Osteocyte (in vitro differentiated cells): Measurements from ENCODE around the gene DENND10. TPM values are rescaled to one million over a fixed set of nuclear protein-coding genes. Genes with fewer than 3 reads are reported as not detected.

Experiments
- DNase-seq: peaks from one replicate; pipeline ENCODE4 v3.0.0; 2021; ENCODE audit warnings: mixed read lengths; ENCODE audit not compliant: unreplicated experiment; ENCODE audit errors: extremely low spot score
- H3K27ac Mint-ChIP-seq: one replicate; pipeline ENCODE4 v1.8.0; 2021; ENCODE audit warnings: mild to moderate bottlenecking, mixed read lengths; ENCODE audit not compliant: unreplicated experiment
- H3K27me3 Mint-ChIP-seq: one replicate; pipeline ENCODE4 v1.8.0; 2021; ENCODE audit warnings: mixed read lengths; ENCODE audit not compliant: unreplicated experiment
- H3K36me3 Mint-ChIP-seq: one replicate; pipeline ENCODE4 v1.8.0; 2021; ENCODE audit warnings: mixed read lengths; ENCODE audit not compliant: unreplicated experiment
- H3K4me1 Mint-ChIP-seq: one replicate; pipeline ENCODE4 v1.8.0; 2021; ENCODE audit warnings: mixed read lengths; ENCODE audit not compliant: unreplicated experiment
- H3K4me3 Mint-ChIP-seq: one replicate; pipeline ENCODE4 v1.8.0; 2021; ENCODE audit warnings: mild to moderate bottlenecking, moderate library complexity, mixed read lengths; ENCODE audit not compliant: unreplicated experiment
- H3K9me3 Mint-ChIP-seq: one replicate; pipeline ENCODE4 v1.8.0; 2021; ENCODE audit warnings: mixed read lengths; ENCODE audit not compliant: unreplicated experiment
- CTCF ChIP-seq: fragments of 200-600 bp; sonication (generic); IDR thresholded peaks from 2 replicates; pipeline ENCODE4 v1.5.0; 2021; ENCODE audit warnings: antibody characterized with exemption, mild to moderate bottlenecking, moderate library complexity
- total RNA-seq: library from RNA; stranded (reverse); gene quantifications from 2 replicates; pipeline ENCODE4 v1.2.1, GENCODE V29; 2021

DENND10 gene
- total RNA-seq, 1 donor from 2014 or later, result 43.1 TPM

- Mint-ChIP-seq H3K4me1 (peaks cover 38% of the 10 kb centered on the region), H3K27me3 (no peaks in the 10 kb centered on the region), H3K36me3 (no peaks in the 10 kb centered on the region), H3K4me3 (peak overlapping the region; percentile 92), H3K9me3 (no peaks in the 10 kb centered on the region), H3K27ac (peak overlapping the region; percentile 98)
- DNase-seq, result peak; percentile 92
- no peak for TF ChIP-seq CTCF
Measured at GRCh38 chr10:119079599-119080520, 24.1 kb upstream of the DENND10 start.

DNA sequence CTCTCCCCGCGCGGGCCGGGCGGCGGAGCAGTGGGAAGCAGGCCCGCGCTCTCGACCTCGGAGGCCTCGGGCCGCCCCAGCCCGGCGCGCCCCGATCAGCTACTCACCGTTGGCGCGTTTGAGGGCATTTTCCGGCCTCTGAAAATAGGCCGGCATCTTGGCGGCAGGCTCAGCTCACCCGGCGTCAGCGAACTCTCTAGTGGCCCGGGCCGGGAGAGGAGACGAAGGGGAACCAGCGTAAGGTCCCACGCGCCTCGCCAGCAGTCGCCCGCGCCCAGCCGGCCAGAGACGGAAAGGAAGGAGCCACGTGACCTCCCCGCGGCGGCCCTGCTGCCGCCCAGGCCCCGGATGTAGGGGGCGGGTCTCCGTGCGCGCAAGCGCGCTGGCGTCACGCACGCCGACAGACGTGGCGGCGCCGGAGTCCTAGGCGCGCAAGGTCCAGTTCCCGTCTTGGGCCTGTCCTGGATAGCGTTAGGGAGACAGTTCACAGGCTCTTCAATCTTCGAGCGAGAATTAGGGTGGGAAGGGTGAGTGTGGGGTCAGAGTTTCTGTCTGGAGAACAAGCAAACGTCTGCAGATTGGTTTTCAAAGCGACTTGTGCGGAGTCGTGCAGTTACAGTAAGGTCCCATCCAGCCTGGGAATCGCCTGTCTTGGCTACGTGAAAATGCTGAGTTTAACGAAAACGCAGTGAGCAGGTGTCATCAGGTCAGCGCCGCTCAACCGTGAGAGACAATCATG is 23.2 kb upstream of the DENND10 start, which contains the start of gene EIF3A:
EIF3A (minus strand) TSS at position 297 of the 739 bp plus-strand sequence; CDS start at position 156, 141 bp downstream.
- H3K4me1 Mint-ChIP-seq, result peaks cover 33% of the 10 kb centered on the region
- no peaks in the 10 kb centered on the region for H3K27me3 Mint-ChIP-seq
- peak within 1 kb of the TSS; percentile 92 for H3K4me3 Mint-ChIP-seq
- peak; percentile 98 for DNase-seq
- H3K27ac Mint-ChIP-seq, result peak within 1 kb of the TSS; percentile 98
- no peak for TF ChIP-seq CTCF
- H3K36me3 Mint-ChIP-seq, result no peaks in the 10 kb centered on the region
- no peaks in the 10 kb centered on the region for H3K9me3 Mint-ChIP-seq

- Mint-ChIP-seq H3K27ac (no peak overlapping the region), H3K36me3 (no peaks in the 10 kb centered on the region)
- TF ChIP-seq CTCF, result no peak
Measured at GRCh38 chr10:119084896-119085295, 19.0 kb upstream of the DENND10 start.

GRCh38 chr10:119087271-119087882 is 16.5 kb upstream of the DENND10 start:
- Mint-ChIP-seq H3K9me3 (no peaks in the 10 kb centered on the region), H3K4me1 (peaks cover 8% of the 10 kb centered on the region), H3K4me3 (no peak overlapping the region), H3K27me3 (no peaks in the 10 kb centered on the region), H3K36me3 (no peaks in the 10 kb centered on the region), H3K27ac (no peak overlapping the region)
- no peak for DNase-seq
- TF ChIP-seq CTCF, result no peak

More at GRCh38 chr10:119084896-119085295, 19.0 kb upstream of the DENND10 start:
- no peak for DNase-seq
- Mint-ChIP-seq H3K9me3 (no peaks in the 10 kb centered on the region), H3K27me3 (no peaks in the 10 kb centered on the region), H3K4me1 (peaks cover 7% of the 10 kb centered on the region), H3K4me3 (no peak overlapping the region)
